OCI-M2 (cell line): ENCODE results near the gene GLCCI1.
"Not testable (repeated sequence)": the region's sequence is repeated elsewhere in the genome, so short reads cannot be mapped to it uniquely, and the experiment has no call there.

Source experiments
- DNase-seq: peaks from one replicate; lab custom pipeline; 2025; ENCODE audit not compliant: unreplicated experiment; lab: John Stamatoyannopoulos, UW

GLCCI1 gene

GRCh38 chr7:7989133-7989532, 20.5 kb downstream of the GLCCI1 start:
- DNase-seq = no peak

DNA sequence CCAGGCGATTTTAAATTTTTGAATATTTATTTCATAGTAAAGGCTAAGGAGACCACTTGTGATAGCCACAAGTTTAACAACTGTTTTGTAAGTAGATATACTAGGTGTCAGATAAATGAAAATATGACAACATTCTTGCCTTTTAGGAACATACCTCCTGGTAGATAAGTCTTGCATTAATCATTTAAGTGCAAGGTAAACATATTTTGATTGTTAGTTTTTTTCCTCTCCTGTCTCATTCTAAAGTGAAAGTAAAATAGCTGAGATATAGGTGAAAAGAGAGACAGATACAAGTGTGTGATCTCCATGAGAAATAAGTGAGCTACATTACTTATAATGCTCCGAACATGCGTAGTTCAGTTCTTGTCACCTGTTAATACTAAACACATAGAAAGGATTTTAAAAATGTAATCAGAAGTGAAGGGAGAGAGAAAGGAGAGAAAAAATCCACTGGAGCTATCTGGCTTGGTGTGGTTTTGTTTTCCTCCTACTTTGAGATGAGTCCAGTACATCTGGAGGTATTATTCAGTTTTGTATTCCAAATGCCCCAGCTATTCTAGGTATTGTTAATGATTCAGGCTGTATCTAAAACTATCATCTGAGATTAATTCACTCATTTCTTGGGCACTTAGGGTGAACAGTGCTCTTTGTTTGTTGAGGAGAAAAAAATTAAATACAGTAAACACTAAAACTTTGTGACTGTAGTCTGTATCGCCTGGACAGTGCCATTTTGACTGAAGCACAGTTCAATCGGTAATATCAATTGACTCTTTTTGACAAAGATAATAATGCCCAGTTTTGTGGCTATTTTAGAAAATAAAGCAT, 21.2 kb downstream of the GLCCI1 start:
- no peak for DNase-seq

- DNase-seq = no peak
These were observed 21.8 kb downstream of the GLCCI1 start for GRCh38 chr7:7990441-7990761.

- no peak for DNase-seq
These were observed 23.9 kb downstream of the GLCCI1 start for GRCh38 chr7:7992506-7992905.

- DNase-seq = not testable (repeated sequence)
These were observed 26.8 kb downstream of the GLCCI1 start for GRCh38 chr7:7995348-7995747.

DNA sequence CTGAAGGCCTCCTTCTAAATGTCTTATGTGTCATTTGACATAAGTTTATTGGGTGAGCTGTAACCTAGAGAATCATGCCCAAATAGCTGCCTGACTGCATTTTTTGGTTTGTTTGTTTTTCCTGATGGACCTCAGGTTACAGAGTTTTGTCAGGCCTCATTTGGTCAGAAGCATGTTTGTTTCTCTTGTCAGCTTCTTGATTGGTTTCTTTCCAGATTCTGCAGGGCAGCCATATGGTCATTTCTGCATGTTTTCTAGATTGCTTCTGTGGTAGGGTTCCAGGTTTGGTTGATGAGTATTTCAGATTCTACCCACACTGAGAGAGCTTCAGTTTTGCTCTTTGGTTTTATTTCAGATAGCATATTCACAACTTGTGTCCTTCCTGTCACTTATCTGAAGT, 28.0 kb downstream of the GLCCI1 start:
- DNase-seq = no peak

- no peak for DNase-seq
These were observed 31.8 kb downstream of the GLCCI1 start for GRCh38 chr7:8000315-8000941.

- no peak for DNase-seq
These were observed 34.5 kb downstream of the GLCCI1 start for GRCh38 chr7:8003077-8003476.

- no peak for DNase-seq
These were observed 36.7 kb downstream of the GLCCI1 start for GRCh38 chr7:8005279-8005678.

GRCh38 chr7:8014399-8014798, 45.8 kb downstream of the GLCCI1 start:
- no peak for DNase-seq

- no peak for DNase-seq
These were observed 46.6 kb downstream of the GLCCI1 start for GRCh38 chr7:8015100-8015745.

- no peak for DNase-seq
These were observed 47.1 kb downstream of the GLCCI1 start for GRCh38 chr7:8015746-8016120.

GRCh38 chr7:8017423-8017822, 48.8 kb downstream of the GLCCI1 start:
- no peak for DNase-seq

GRCh38 chr7:8018961-8019360, 50.4 kb downstream of the GLCCI1 start:
- DNase-seq = no peak

DNA sequence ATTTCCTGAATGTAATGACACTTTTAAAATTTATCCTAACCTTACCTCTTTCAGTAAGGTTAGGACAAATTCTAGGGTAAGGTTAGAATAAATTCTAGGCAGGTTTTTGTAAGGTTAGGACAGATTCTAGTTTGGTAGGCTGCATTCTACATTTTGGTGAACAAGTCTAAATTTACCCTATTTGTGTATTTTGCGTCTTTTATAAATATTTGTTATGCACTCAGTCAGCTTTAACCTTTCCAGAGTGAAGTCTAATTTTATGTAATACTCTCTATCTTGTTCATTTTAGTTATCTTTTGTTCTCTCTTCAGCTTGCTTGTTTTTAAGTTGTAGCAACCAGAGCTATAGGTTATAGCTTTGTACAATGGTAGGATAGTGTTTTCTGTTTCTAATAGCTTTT, 54.0 kb downstream of the GLCCI1 start:
- DNase-seq = no peak

DNA sequence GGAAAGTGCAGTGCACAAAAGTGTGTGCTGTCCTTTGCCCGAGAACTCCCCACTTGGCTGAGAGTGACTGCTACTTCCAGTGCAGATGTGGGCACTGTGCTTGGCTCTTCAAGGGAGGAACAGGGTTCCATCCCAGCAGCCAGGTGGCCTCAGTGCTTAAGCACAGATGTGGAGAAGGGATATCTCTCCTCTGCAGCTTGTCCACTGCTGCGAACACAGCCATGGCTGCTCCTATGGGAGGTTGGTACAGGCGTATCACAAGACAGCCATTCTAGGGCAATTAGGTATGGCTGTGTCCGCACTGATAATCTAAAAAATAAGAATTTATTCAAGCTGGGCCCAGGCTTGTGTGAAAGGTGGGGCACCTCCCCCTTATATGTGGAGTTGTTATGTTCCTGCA, 66.6 kb downstream of the GLCCI1 start:
- no peak for DNase-seq

DNA sequence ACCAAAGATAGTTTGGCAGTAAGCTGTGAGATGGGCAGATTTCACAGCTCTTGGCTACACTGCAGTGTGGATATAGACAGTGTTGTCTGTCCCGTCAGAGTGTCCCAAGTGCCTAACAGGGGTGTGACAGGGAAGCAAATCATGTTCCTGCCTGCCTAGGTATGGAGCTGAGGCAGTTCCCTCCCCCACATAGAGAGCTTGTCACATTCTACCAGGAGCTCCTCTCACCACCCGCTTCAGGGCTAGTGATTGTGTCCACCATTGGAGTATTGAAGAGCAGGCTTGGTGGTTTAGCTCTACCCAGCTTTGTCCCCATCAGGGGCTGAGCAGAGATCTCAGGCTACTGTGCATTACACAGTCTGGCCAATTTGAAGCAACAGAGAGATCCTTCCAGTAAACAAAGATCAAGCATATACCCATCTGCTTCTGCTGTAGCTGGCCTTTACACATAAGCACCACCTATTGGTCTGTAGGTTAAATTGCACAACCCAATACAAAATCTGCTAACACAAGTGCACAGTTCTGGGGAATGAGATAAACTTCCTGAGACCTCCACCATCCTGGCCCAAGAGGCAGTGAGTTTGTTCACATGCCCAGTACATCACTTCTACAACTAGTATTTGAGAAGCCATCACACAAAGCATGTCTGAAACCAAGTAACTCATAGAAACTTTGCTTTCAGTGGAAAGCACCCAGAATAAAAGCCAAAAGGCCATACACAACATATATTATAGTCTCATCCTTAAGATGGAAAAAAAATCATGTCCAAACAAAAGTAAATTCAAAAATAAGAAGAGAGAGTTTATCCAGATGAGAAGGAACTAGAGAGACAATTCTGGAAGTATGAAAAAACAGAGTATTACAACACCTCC, 67.3 kb downstream of the GLCCI1 start:
- no peak for DNase-seq

GRCh38 chr7:8037151-8037550, 68.6 kb downstream of the GLCCI1 start:
- DNase-seq = no peak

- no peak for DNase-seq
These were observed 72.3 kb downstream of the GLCCI1 start for GRCh38 chr7:8040768-8041369.

DNA sequence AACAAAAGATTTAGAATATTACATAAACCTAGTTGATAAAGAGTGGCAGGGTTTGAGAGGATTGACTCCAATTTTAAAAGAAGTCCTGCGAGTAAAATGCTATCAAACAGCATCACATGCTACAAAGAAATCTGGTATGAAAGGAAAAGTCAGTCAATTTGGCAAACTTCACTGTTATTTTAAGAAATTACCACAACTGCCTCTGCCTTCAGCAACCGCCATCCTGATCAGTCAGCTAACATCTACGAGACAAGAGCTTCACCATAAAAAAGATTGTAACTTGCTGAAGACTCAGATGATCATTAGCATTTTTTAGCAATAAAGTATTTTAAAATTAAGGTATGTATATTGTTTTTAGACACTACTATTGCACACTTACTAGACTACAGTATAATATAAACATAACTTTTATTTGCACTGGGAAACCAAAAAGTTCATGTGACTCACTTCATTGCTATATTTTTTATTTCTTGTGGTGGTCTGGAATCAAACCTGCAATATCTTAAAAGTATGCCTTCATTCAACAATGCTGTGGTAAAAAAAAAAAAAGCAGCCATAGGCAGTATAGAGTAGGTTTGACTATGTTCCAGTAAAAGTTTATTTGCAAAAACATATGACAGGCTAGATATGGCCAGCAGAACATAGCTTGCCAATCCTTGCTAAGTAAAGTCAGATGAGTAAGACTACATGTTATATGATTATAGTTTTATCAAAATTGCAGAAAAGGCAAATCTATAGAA, 74.4 kb downstream of the GLCCI1 start:
- no peak for DNase-seq
